ENCODE data around the gene PER3.
"Not testable (repeated sequence)": the region's sequence is repeated elsewhere in the genome, so short reads cannot be mapped to it uniquely, and the experiment has no call there.

The PER3 gene

DNA sequence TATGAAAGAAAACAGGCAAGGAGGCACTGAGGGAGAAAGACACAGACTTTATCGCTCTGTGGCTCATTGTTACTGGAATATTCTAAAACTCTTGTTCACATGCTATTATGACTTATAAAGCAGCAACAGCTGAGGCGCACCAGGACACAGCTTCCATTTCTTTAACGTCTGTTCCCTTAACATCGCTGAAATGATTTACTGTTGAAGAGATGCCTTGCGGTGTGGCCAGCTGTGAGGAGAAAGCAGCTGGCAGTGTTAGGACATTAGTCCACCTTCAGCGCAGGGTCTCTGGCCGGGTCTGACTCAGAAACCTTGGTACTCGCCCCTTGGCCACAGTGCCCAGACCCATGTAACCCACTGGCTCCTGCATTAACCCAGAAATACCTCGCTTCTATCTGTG is 3.1 kb upstream of the PER3 start:
- no peak for DNase-seq

DNA sequence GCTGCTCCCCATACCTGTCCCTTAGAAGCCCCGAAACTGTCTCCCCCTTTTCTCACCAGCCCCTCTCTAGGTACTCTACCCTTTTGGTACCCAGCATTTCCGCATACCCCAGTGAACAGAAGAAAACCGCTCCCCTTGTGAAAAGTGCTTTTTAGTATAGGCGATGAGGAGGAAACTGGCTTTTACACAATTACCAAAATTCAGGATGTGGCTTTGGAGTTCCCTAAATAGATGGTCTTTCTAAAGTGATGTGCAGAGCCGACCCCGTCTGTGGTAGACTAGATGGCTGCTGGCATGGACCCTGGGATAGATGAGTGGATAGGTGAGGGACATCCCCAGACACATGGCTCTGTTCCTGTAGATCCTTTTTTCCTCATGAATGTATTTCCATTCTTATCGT is 2.6 kb upstream of the PER3 start:
- DNase-seq: no peak

DNA sequence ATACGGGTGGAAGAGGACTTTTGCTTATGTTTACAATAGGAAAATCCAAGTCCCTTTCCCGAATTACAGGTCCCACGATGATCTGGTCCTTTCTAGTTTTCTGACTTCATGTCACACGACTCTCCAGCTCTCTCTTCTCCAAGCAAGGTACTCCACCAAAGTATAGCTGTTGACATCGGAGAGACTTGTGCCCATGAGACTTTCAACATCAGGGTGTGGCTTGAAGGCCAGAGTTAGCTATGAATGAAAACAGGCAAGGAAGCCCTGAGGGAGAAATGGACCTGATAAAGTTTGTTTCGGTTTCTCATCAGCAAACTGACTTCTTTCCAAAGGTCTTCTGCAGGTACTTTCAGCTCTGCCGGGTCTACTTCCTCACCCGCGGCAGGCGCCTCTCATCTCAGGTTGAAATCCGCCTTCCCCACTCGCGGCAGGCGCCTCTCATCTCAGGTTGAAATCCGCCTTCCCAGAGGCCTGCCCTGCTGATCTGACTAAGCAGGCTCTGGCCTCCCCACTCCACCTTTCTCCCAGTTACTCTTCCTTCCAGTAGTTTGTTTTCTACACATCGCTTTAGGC is 2.1 kb upstream of the PER3 start:
- DNase-seq: no peak

GRCh38 chr1:7783178-7783711 is 846 bp upstream of the PER3 start:
- DNase-seq: peak; percentile 62

- peak; percentile 36 for DNase-seq
Observed at GRCh38 chr1:7784492-7785071, 491 bp downstream of the PER3 start.

GRCh38 chr1:7785108-7785507 is 1.0 kb downstream of the PER3 start:
- DNase-seq: no peak

DNA sequence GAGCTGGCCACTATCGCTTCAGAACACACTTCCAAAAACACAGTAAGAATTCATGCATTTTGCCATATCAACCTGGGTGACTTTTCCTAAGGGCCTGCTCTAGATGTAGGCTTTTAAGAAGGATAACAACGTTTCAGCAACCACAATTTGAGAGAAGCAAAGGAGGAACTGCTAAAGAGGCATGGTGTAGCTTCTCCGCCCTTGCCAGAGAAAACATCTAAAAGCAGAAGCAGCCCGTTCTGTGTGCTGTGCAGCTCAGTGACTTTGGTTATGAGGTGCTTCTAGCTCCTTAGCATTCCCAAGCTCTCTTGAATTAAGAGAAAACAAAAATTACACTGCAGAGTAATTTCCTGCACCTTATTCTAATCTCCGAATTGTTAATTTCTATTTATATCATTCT is 2.7 kb downstream of the PER3 start:
- no peak for DNase-seq

DNA sequence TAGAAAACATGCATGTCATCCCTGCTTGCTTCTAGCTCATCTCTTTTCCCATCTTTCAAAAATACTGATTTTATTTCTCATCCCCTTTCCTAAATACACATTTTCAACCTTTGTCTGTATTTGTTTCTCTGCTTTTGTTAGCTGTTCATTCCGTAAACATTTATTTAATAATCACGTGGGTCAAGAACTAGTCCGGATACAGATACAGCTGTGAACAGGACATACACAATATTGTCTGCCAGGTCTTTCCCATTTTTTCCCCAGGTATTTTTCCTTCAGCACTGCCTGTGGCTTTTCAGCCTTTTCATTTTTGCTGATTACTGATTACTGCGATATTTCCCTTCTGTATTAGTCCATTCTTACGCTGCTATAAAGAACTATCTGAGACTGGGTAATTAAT is 5.7 kb downstream of the PER3 start:
- no peak for DNase-seq

DNA sequence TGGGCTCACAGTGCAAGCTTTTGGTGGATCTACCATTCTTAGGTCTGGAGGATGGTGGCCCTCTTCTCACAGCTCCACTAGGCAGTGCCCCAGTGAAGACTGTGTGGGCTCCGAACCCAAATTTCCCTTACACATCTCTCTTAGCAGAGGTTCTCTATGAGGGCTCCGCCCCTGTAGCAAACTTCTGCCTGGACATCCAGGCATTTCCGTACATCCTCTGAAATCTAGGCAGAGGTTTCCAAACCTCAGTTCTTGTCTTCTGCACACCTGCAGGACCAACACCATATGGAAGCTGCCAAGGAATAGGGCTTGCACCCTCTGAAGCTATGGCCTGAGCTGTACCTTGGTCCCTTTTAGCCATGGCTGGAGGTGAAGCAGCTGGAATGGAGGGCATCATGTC is 6.9 kb downstream of the PER3 start:
- not testable (repeated sequence) for DNase-seq

DNA sequence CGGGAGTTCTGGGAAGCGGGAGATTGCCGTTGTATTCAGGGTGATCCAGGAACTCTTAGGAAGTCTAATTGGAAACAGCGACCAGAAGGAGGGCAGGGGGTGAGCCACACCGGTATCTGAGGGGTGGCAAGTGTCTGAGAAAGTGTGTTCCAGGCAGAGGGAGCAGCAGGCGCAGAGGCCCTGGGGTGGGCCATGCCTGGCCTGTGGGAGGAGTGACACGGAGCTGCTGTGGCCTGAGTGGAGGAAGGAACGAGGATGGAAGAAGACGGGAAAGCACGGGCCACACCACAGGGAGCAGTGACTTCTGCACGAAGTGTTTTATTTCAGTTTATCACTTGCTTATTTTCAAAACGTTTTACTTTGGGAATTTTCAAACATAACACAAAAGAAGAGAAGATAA is 11.3 kb downstream of the PER3 start:
- DNase-seq: no peak

GRCh38 chr1:7805460-7805859 is 21.4 kb downstream of the PER3 start:
- DNase-seq: no peak

- DNase-seq: peak; percentile 23
Observed at GRCh38 chr1:7808253-7808844, 24.3 kb downstream of the PER3 start.

GRCh38 chr1:7809742-7810141 is 25.7 kb downstream of the PER3 start:
- no peak for DNase-seq

DNA sequence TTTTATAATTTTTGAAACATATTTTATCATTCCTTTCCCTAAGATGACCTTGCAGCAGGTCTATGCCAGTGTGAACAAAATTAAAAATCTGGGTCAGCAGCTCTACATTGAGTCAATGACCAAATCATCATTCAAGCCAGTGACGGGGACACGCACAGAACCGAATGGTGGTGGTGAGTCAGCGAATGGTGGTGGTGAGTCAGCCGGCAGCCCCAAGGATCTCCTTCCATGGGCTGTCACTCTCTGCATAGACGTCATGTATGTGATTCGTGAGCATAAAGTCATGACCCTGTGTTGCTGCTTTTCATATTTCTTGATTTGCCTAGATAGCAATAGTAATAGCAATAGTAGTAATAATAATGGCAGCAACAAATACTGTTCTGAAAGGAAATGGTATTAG is 26.3 kb downstream of the PER3 start:
- peak; percentile 88 for DNase-seq

- no peak for DNase-seq
Observed at GRCh38 chr1:7811476-7811875, 27.4 kb downstream of the PER3 start.

- DNase-seq: no peak
Observed at GRCh38 chr1:7813677-7814373, 29.7 kb downstream of the PER3 start.

GRCh38 chr1:7821282-7821681 is 37.2 kb downstream of the PER3 start:
- DNase-seq: no peak

DNA sequence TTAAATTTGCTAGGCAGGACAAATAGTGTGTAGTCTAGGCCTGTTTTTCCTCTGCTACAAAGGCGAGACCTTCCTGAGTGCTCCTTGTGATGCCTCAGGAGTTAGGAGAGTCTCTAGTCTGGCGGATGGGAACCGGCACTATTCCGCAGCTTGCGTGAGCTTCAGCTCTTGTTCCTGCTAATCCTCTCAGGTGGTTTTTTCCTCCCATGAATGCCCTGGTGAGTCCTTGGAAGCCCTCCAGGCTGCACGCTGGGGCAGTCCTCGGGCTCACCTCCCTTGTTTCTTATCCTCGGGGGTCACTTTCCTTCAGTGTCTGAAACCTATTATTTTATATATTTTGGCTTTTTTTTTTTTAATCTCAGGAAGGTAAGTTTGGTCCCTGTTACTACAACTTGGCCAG is 40.6 kb downstream of the PER3 start:
- no peak for DNase-seq

GRCh38 chr1:7826363-7826762 is 42.3 kb downstream of the PER3 start:
- no peak for DNase-seq

GRCh38 chr1:7827126-7827955 is 43.2 kb downstream of the PER3 start:
- peak; percentile 48 for DNase-seq

DNA sequence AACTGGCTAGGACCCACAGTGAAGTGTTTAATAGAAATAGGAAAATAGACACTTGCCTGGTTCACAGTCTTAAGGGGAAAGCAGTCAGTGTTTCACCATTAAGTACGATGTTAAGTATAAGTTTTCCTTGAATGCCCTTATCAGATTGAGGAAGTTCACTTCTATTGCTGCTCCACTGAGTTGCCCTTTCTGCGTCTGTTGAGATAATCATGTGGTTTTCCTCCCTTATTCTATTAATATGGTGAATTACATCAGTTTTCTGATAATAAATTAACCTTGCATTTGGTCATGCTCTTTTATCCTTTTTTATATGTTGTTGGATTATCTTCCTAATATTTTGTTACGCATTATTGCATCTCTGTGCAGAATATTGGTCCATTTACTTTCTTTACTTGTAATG is 47.4 kb downstream of the PER3 start:
- no peak for DNase-seq

DNA sequence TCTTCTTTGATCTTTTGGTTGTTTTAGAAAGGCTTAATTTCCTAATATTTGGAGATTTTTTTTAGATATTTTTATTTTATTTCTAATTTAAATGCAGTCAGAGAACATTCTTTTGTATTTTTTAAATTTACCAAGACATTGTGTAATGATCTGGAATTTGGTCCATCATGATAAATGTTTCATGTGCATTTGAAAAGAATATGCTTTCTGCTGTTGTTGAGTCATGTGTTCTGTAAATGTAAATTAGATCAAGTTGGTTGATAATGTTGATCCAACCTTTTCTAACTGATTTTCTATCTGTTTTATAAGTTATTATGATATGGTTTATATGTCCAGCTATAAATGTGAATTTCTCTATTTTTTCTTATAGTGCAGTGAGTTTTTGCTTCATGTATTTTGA is 48.9 kb downstream of the PER3 start:
- DNase-seq: no peak

GRCh38 chr1:7838714-7839113 is 54.6 kb downstream of the PER3 start:
- DNase-seq: no peak
